Calu3 (cell line): ENCODE measurements around the gene ADAMTS5. TPM values are rescaled to one million over a fixed set of nuclear protein-coding genes. Genes with fewer than 3 reads are reported as not detected.

Source experiments
- BruUV-seq: library from RNA; stranded (reverse); fragments of 400-500 nt; replicated peaks from 2 replicates; lab custom pipeline; 2021; lab: Mats Ljungman, UMichigan
- CTCF ChIA-PET: fragments of 300-600 bp; sonication (Branson Sonifier 250); formaldehyde crosslinking; loops from one replicate; lab custom pipeline; 2022; ENCODE audit warnings: antibody characterized with exemption; lab: Charles Lee
- DNase-seq: peaks from one replicate; pipeline ENCODE4 v3.0.0; 2022
- H3K27ac Mint-ChIP-seq: one replicate; pipeline ENCODE4 v1.8.0; 2022; ENCODE audit warnings: mixed read lengths; ENCODE audit not compliant: unreplicated experiment
- H3K27me3 Mint-ChIP-seq: one replicate; pipeline ENCODE4 v1.8.0; 2022; ENCODE audit warnings: mixed read lengths; ENCODE audit not compliant: unreplicated experiment
- H3K36me3 Mint-ChIP-seq: one replicate; pipeline ENCODE4 v1.8.0; 2022; ENCODE audit warnings: mild to moderate bottlenecking, moderate library complexity, mixed read lengths; ENCODE audit not compliant: insufficient read depth, unreplicated experiment
- H3K4me1 Mint-ChIP-seq: one replicate; pipeline ENCODE4 v1.8.0; 2022; ENCODE audit warnings: mild to moderate bottlenecking, low read depth, mixed read lengths; ENCODE audit not compliant: unreplicated experiment
- H3K4me3 Mint-ChIP-seq: one replicate; pipeline ENCODE4 v1.8.0; 2022; ENCODE audit warnings: mild to moderate bottlenecking, low read depth, moderate library complexity, mixed read lengths; ENCODE audit not compliant: unreplicated experiment
- H3K9me3 Mint-ChIP-seq: one replicate; pipeline ENCODE4 v1.8.0; 2022; ENCODE audit warnings: low read depth, mixed read lengths; ENCODE audit not compliant: unreplicated experiment
- intact Hi-C: fragments of 100-400 bp; cut with micrococcal nuclease; formaldehyde crosslinking; loops from one replicate; pipeline ENCODE4 v1.10.0; 2022; ENCODE audit not compliant: unreplicated experiment
- total RNA-seq: library from RNA; stranded (reverse); gene quantifications from 2 replicates; pipeline ENCODE4 v1.2.3, GENCODE V29; 2022
- TF ChIP-seq, protein P1 (sequence below): fragments of 200-600 bp; IDR thresholded peaks from one replicate; pipeline ENCODE4 v1.8.0; 2022; ENCODE audit warnings: antibody characterized with exemption; ENCODE audit not compliant: unreplicated experiment

The ADAMTS5 gene
- total RNA-seq, 1 experiment from 2014 or later: not detected

- BruUV-seq: no TSS peak
- intact Hi-C loops: no loop called here
- TF ChIP-seq, protein P1, sequence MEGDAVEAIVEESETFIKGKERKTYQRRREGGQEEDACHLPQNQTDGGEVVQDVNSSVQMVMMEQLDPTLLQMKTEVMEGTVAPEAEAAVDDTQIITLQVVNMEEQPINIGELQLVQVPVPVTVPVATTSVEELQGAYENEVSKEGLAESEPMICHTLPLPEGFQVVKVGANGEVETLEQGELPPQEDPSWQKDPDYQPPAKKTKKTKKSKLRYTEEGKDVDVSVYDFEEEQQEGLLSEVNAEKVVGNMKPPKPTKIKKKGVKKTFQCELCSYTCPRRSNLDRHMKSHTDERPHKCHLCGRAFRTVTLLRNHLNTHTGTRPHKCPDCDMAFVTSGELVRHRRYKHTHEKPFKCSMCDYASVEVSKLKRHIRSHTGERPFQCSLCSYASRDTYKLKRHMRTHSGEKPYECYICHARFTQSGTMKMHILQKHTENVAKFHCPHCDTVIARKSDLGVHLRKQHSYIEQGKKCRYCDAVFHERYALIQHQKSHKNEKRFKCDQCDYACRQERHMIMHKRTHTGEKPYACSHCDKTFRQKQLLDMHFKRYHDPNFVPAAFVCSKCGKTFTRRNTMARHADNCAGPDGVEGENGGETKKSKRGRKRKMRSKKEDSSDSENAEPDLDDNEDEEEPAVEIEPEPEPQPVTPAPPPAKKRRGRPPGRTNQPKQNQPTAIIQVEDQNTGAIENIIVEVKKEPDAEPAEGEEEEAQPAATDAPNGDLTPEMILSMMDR: no peak
- CTCF ChIA-PET: no interaction called here
- no peak for DNase-seq
- Mint-ChIP-seq H3K9me3 (peaks cover 10% of the 10 kb centered on the region), H3K36me3 (no peaks in the 10 kb centered on the region), H3K4me3 (no peak overlapping the region), H3K4me1 (no peaks in the 10 kb centered on the region), H3K27me3 (no peaks in the 10 kb centered on the region), H3K27ac (no peak overlapping the region)
Measured at GRCh38 chr21:26888931-26889330, 78.0 kb downstream of the ADAMTS5 start.

- Mint-ChIP-seq H3K27ac (no peak overlapping the region), H3K4me3 (no peak overlapping the region), H3K27me3 (no peaks in the 10 kb centered on the region), H3K9me3 (peaks cover 10% of the 10 kb centered on the region), H3K36me3 (no peaks in the 10 kb centered on the region), H3K4me1 (no peaks in the 10 kb centered on the region)
- no peak for DNase-seq
- intact Hi-C loops: no loop called here
- CTCF ChIA-PET: no interaction called here
- no TSS peak for BruUV-seq
- TF ChIP-seq, protein P1: no peak
Measured at GRCh38 chr21:26888256-26888655, 78.6 kb downstream of the ADAMTS5 start.

GRCh38 chr21:26887251-26887650 is 79.6 kb downstream of the ADAMTS5 start:
- CTCF ChIA-PET: no interaction called here
- DNase-seq: no peak
- no peaks in the 10 kb centered on the region for H3K36me3 Mint-ChIP-seq
- H3K4me3 Mint-ChIP-seq: no peak overlapping the region
- no peaks in the 10 kb centered on the region for H3K27me3 Mint-ChIP-seq
- H3K4me1 Mint-ChIP-seq: no peaks in the 10 kb centered on the region
- H3K27ac Mint-ChIP-seq: no peak overlapping the region
- H3K9me3 Mint-ChIP-seq: peaks cover 10% of the 10 kb centered on the region
- BruUV-seq: no TSS peak
- intact Hi-C loops: no loop called here
- TF ChIP-seq, protein P1: no peak

- DNase-seq: no peak
- H3K27me3 Mint-ChIP-seq: no peaks in the 10 kb centered on the region
- H3K27ac Mint-ChIP-seq: no peak overlapping the region
- H3K4me1 Mint-ChIP-seq: no peaks in the 10 kb centered on the region
- no peaks in the 10 kb centered on the region for H3K36me3 Mint-ChIP-seq
- TF ChIP-seq, protein P1: no peak
- intact Hi-C loops: no loop called here
- peaks cover 10% of the 10 kb centered on the region for H3K9me3 Mint-ChIP-seq
- CTCF ChIA-PET: interaction anchor here (1.3 kb wide), 1 partner anchor 9 kb away, joined by 3 read pairs; no protein-coding TSS in a partner anchor
- H3K4me3 Mint-ChIP-seq: no peak overlapping the region
- BruUV-seq: no TSS peak
Measured at GRCh38 chr21:26884436-26884835, 82.5 kb downstream of the ADAMTS5 start.
